ENCODE data around the gene MAP3K4.

DNA sequence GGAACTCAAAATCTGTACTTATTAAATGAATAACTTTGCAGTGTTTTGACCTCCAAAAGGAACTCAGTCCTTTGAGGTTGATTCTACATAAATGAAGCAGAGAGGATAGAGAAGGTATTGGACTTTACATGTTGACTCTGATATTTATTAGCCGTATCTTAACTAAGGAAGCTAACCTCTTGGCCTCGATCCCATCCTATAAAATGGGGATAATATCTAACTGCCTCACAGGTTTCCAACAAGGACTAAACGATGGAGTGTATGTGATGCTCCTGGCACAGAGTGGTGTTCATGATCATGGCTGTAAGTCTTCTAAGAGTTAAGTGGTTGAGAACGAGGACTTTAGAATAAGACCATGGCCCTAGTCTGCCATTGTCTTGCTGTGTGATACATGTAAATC, 24.2 kb upstream of the MAP3K4 start:
- TF ChIP-seq, protein P1, sequence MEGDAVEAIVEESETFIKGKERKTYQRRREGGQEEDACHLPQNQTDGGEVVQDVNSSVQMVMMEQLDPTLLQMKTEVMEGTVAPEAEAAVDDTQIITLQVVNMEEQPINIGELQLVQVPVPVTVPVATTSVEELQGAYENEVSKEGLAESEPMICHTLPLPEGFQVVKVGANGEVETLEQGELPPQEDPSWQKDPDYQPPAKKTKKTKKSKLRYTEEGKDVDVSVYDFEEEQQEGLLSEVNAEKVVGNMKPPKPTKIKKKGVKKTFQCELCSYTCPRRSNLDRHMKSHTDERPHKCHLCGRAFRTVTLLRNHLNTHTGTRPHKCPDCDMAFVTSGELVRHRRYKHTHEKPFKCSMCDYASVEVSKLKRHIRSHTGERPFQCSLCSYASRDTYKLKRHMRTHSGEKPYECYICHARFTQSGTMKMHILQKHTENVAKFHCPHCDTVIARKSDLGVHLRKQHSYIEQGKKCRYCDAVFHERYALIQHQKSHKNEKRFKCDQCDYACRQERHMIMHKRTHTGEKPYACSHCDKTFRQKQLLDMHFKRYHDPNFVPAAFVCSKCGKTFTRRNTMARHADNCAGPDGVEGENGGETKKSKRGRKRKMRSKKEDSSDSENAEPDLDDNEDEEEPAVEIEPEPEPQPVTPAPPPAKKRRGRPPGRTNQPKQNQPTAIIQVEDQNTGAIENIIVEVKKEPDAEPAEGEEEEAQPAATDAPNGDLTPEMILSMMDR (IDR thresholded peaks at IDR 0.05; ENCODE audit: borderline replicate concordance, extremely low read depth, low read length, poor library complexity, severe bottlenecking): no peak
- TF ChIP-seq EZH2 (IDR thresholded peaks at IDR 0.05; ENCODE audit: borderline replicate concordance, low read depth, low read length, severe bottlenecking): no peak

All from DND-41 (cell line).